Transverse colon (tissue), 4 donors: ENCODE data around the gene MPP1. TPM values are rescaled to one million over a fixed set of nuclear protein-coding genes. Genes with fewer than 3 reads are reported as not detected.

Source experiments
- DNase-seq: peaks from one replicate; pipeline ENCODE4 v3.0.0-alpha.2; 2019
- H3K27ac ChIP-seq, 4 donors: fragments of 200-600 bp; sonication (generic); 2 replicates each; pipeline ENCODE4 v1.5.1; 2016 to 2018; ENCODE audit warnings: inconsistent platforms in 4 of 4
- H3K27me3 ChIP-seq: fragments of 200-600 bp; sonication (generic); 2 replicates; pipeline ENCODE4 v1.5.1; 2017; ENCODE audit warnings: inconsistent platforms
- H3K36me3 ChIP-seq, 4 donors: fragments of 200-600 bp; sonication (generic); 2 replicates each; pipeline ENCODE4 v1.5.1; 2017 to 2019; ENCODE audit warnings: inconsistent platforms in 4 of 4
- H3K4me1 ChIP-seq, 4 donors: fragments of 200-600 bp; sonication (generic); 2 replicates each; pipeline ENCODE4 v1.5.1; 2017 to 2020; ENCODE audit warnings: inconsistent platforms in 4 of 4
- H3K4me3 ChIP-seq, 4 donors: fragments of 200-600 bp; sonication (generic); 1 replicate in 1 of 4; 2 replicates in 3 of 4; pipeline versions ENCODE4 v1.5.1 to v1.6.1; 2017 to 2019; ENCODE audit warnings: inconsistent platforms in 4 of 4
- H3K9me3 ChIP-seq, 2 donors: fragments of 200-600 bp; sonication (generic); 2 replicates each; pipeline ENCODE4 v1.5.1; 2017 to 2019; ENCODE audit warnings: inconsistent platforms in 2 of 2
- EP300 ChIP-seq: sonication (generic); formaldehyde crosslinking; IDR thresholded peaks from one replicate; pipeline ENCODE4 v1.6.1; 2017; ENCODE audit warnings: antibody characterized with exemption, low read depth
- POLR2A ChIP-seq: fragments of 450-650 bp; IDR thresholded peaks from one replicate; pipeline ENCODE4 v1.6.1; 2016; ENCODE audit warnings: antibody characterized with exemption, mild to moderate bottlenecking, moderate library complexity
- POLR2AphosphoS5 ChIP-seq, 3 donors: sonication (generic); formaldehyde crosslinking; IDR thresholded peaks; one replicate each; pipeline ENCODE4 v1.6.1; 2016; ENCODE audit warnings: antibody characterized with exemption in 3 of 3
- WGBS, 2 donors: methylation state at CpG; one replicate each; pipeline ENCODE4 v1.1.5; 2018; ENCODE audit warnings: low coverage in 1 of 2; 5-methylcytosine and 5-hydroxymethylcytosine counted together
- in situ Hi-C, 4 donors: fragments of 200-750 bp; cut with MboI; loops; one replicate each; pipeline versions ENCODE4 v1.15.0 to v1.15.1; 2017; ENCODE audit warnings: low sequenced_read_pairs in 3 of 4, low pct_ligation_motif_present in 1 of 4, low pct_unique_long_range_greater_than_20kb in 1 of 4
- intact Hi-C: fragments of 100-400 bp; cut with DNase I; formaldehyde crosslinking; loops from one replicate; pipeline ENCODE4 v1.15.1; 2023; ENCODE audit warnings: low total_unique reads
- total RNA-seq, 4 donors: library from RNA; depleted of rRNA; stranded (reverse); fragments of >200 nt; gene quantifications; one replicate each; pipeline ENCODE4 v1.1.0, GENCODE V29; 2016
- TF ChIP-seq, protein P1 (sequence below), 5 experiments: fragments of 200-600 bp in 3 of 5; fragments of 450-650 bp in 2 of 5; sonication (generic) in 3 of 5; IDR thresholded peaks; 1 replicate in 2 of 5; 2 replicates in 3 of 5; pipeline ENCODE4 v1.5.1; 2016 to 2017; ENCODE audit warnings: antibody characterized with exemption in 5 of 5, inconsistent platforms in 3 of 5, mild to moderate bottlenecking in 2 of 5, moderate library complexity in 1 of 5

MPP1 gene
- total RNA-seq, 4 donors from 2014 or later = 28.7 to 44.1 (median 32.8) TPM

DNA sequence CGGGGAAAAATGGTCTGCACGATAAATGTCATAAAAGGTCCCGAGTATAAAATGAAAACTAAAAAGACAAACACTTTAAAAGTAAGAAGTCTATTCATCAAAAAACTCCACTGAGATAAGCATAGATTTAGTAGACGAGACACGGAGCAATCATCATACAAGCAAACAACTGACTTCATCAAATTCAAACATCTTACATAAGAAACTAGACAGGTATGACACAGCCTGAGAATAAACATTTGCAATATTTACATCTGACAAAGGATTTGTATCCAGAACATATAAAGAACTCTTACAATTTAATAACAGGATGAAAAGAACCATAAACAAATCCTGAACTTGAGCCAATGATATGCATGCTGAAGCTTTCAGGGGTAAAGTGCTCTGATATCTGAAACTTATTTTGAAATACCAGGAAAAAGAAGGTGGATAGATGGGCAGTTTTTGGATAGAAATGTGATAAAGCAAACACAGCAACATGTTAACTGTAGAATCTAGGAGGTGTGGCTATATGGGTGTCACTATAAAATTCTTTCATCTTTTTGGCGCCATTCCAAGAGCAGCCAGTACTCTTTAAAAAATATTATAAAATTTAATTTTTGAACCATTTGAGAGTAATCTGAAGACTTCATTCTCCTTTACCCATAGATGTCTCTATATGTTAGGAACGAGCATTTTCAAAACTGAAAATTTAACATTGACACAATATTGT is 12.0 kb downstream of the MPP1 start:
- WGBS, 2 donors = 63 to 73% methylated on average over 3 to 7 of the region's 7 CpGs
- no peak for DNase-seq
- Histone ChIP-seq H3K27me3 (no peaks in the 10 kb centered on the region), H3K4me3 (no peak overlapping the region), H3K4me1 (no peaks in the 10 kb centered on the region), H3K9me3 (no peaks in the 10 kb centered on the region), H3K27ac (no peak overlapping the region), H3K36me3 (no peaks in the 10 kb centered on the region)
- intact Hi-C loops (no loop called here), in situ Hi-C loops (no loop called here)
- no peak for TF ChIP-seq EP300
- TF ChIP-seq POLR2AphosphoS5 (IDR thresholded peaks at IDR 0.05) = no peak
- no peak for TF ChIP-seq POLR2A
- TF ChIP-seq, protein P1, sequence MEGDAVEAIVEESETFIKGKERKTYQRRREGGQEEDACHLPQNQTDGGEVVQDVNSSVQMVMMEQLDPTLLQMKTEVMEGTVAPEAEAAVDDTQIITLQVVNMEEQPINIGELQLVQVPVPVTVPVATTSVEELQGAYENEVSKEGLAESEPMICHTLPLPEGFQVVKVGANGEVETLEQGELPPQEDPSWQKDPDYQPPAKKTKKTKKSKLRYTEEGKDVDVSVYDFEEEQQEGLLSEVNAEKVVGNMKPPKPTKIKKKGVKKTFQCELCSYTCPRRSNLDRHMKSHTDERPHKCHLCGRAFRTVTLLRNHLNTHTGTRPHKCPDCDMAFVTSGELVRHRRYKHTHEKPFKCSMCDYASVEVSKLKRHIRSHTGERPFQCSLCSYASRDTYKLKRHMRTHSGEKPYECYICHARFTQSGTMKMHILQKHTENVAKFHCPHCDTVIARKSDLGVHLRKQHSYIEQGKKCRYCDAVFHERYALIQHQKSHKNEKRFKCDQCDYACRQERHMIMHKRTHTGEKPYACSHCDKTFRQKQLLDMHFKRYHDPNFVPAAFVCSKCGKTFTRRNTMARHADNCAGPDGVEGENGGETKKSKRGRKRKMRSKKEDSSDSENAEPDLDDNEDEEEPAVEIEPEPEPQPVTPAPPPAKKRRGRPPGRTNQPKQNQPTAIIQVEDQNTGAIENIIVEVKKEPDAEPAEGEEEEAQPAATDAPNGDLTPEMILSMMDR (IDR thresholded peaks at IDR 0.05) = no peak

DNA sequence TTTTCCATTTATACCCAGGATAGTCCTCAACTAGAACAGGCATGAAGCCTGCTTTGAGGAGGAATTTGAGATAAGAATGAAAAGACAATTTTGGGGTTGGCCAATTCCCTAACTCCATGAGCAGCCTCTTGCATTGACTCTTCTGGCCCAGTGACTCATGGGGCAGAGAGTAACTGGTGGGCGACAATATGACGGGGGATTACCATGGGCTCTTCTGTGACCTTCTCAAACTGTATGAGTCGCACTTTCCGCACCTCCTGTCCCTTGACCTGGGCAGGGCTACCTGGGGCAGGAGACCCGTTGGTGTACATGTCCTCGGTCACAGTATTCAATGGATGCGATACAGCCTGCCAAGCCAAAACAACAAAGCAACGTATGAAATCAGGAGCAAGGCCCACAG is 13.3 kb downstream of the MPP1 start:
- TF ChIP-seq, protein P1 (IDR thresholded peaks at IDR 0.05) = no peak
- TF ChIP-seq EP300 (no peak), POLR2A (no peak), POLR2AphosphoS5 (IDR thresholded peaks at IDR 0.05) (no peak)
- no peaks in the 10 kb centered on the region for H3K4me1 ChIP-seq
- DNase-seq = no peak
- 89% methylated on average over 8 of the region's 8 CpGs; no CpG with 5 or more reads in 1 of the 2 donors for WGBS, 2 donors
- H3K36me3 ChIP-seq = no peaks in the 10 kb centered on the region
- no peak overlapping the region for H3K27ac ChIP-seq
- no peaks in the 10 kb centered on the region for H3K27me3 ChIP-seq
- no peak overlapping the region for H3K4me3 ChIP-seq
- intact Hi-C loops = no loop called here
- in situ Hi-C loops = no loop called here
- no peaks in the 10 kb centered on the region for H3K9me3 ChIP-seq

DNA sequence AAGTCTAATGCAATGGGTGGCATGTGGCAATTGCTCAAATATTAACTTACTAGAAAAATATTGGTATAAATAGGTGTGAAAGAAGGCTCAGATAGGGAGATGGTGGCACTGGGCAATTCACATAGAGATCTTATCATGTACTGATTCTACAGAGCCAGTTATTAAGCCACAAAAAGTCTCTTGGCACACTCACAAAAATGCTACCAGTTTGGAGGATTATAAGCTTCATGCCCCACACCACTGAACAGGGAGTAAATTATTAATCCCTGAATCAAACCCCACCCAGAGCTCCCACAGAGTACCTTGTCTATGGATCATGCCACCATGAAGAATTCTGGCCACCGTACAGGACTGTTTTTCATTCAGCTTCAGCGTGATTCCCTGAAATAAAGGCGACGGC is 13.8 kb downstream of the MPP1 start:
- DNase-seq = no peak
- H3K4me1 ChIP-seq = no peaks in the 10 kb centered on the region
- no peaks in the 10 kb centered on the region for H3K9me3 ChIP-seq
- in situ Hi-C loops = no loop called here
- H3K27me3 ChIP-seq = no peaks in the 10 kb centered on the region
- intact Hi-C loops = no loop called here
- no peak overlapping the region for H3K4me3 ChIP-seq
- H3K36me3 ChIP-seq = no peaks in the 10 kb centered on the region
- no peak overlapping the region for H3K27ac ChIP-seq
- TF ChIP-seq, protein P1 (IDR thresholded peaks at IDR 0.05) = no peak
- TF ChIP-seq POLR2A (no peak), POLR2AphosphoS5 (IDR thresholded peaks at IDR 0.05) (no peak), EP300 (no peak)
- WGBS, 2 donors = 94% methylated on average over 4 of the region's 4 CpGs; no CpG with 5 or more reads in 1 of the 2 donors

DNA sequence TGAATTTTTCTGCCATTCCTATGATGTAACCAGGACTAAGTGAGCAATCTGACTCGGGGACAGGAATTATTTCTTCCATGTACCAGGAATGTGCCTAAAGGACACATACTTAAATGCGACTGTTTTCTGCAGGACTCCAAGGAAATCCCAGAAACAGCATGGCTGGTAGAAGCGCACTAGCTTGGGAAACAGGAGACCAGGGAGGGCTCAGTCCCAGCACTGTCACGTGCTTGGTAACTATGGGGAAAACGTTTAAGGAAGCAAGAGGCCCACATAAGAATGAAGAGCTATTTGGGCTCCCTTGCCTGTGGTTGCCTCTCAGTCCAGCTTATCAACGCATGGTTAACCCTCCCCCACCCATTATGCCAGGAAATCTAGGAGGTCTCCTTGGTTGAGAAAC is 19.6 kb downstream of the MPP1 start:
- H3K9me3 ChIP-seq = no peaks in the 10 kb centered on the region
- in situ Hi-C loops = no loop called here
- intact Hi-C loops = no loop called here
- no peaks in the 10 kb centered on the region for H3K4me1 ChIP-seq
- no peaks in the 10 kb centered on the region for H3K36me3 ChIP-seq
- no peak for DNase-seq
- H3K27ac ChIP-seq = no peak overlapping the region
- H3K27me3 ChIP-seq = no peaks in the 10 kb centered on the region
- WGBS, 2 donors = 72% methylated on average over 6 of the region's 6 CpGs; no CpG with 5 or more reads in 1 of the 2 donors
- H3K4me3 ChIP-seq = no peak overlapping the region
- TF ChIP-seq EP300 = no peak
- no peak for TF ChIP-seq POLR2A
